NT2/D1 (cell line): ENCODE results near the gene CEP135.

ENCODE experiments used
- SUZ12 ChIP-seq: IDR thresholded peaks from 2 replicates; pipeline ENCODE4 v1.6.1; 2011; ENCODE audit not compliant: insufficient read length, insufficient read depth; ENCODE audit errors: extremely low read depth
- YY1 ChIP-seq: IDR thresholded peaks from 2 replicates; pipeline ENCODE4 v1.6.1; 2011; ENCODE audit not compliant: insufficient read length, insufficient read depth
- ZNF274 ChIP-seq: IDR thresholded peaks from 2 replicates; pipeline ENCODE4 v1.6.1; 2011; ENCODE audit warnings: mild to moderate bottlenecking, low read depth, low read length

DNA sequence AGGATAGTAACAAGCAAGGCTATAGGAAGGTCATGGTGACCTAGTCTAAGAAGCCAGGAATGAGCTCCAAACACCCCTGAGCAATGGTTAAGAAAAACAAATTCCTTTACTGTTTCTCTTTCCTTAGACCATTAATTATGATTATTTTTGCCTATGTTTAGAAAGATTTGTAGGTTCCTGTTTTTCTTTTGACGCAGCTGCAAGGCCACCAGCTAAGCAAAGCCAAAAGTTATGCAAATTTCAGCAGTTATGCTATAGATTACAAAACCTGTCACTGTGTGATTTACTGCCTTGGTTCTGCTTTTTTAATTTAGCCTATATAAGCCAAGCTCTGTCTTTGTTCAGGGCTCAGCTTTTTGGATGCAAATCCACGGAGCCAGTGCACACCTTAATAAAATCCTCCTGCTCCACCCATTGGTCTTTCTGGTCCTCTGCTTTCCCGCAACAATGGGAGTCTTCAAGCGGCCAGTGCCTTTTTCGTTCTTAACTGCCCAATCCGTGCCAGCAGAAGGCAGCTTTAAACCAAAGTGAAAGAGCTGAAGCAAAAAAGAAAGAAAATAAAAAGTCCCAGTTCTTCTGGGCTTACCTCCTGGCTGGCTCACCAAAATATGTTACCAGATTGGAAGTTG lies 1.4 kb upstream of the CEP135 start:
- no peak for TF ChIP-seq YY1
- TF ChIP-seq SUZ12, result no peak
- TF ChIP-seq ZNF274, result no peak
